ENCODE measurements around the gene ETNK1. TPM values are rescaled to one million over a fixed set of nuclear protein-coding genes. Genes with fewer than 3 reads are reported as not detected.
"Not testable (repeated sequence)": the region's sequence is repeated elsewhere in the genome, so short reads cannot be mapped to it uniquely, and the experiment has no call there.

Gene ETNK1
- total RNA-seq, 5 donors from 2014 or later (not counting 1 experiment from before 2014, with no cell fraction given): 50.9 to 77.4 (median 69.9) TPM

DNA sequence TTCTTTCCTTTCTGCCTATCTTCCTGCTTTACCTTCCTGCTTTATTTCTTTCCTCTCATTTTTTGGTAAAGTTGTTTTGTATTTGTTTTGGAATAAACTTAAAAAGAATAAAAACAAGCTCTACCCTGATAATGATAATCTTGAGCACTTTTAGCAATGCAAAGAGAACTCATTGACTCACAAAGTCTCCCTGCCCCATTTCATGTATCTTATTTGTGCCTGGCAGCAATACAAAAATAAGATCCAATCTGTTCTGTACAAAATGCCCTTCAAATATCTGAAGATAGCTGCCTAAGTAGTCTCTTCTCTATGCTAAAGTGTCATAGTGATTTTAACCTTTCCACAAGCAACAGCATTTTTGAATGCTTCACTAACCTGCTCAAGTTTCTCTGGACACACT, 31.1 kb upstream of the ETNK1 start:
- Histone ChIP-seq H3K36me3 (ENCODE audit: control insufficient read depth in 2 of 2, extremely low read depth in 1 of 2, insufficient read depth in 1 of 2, low read length in 1 of 2) (no peaks in the 10 kb centered on the region), H3K4me3 (ENCODE audit: control insufficient read depth in 1 of 2, extremely low read depth in 1 of 2, low read length in 1 of 2) (no peak overlapping the region), H3K27ac (ENCODE audit: low read length) (no peak overlapping the region), H3K9me3 (no peaks in the 10 kb centered on the region), H3K27me3 (replicated peaks in 1 of 2; ENCODE audit: control insufficient read depth in 2 of 2, extremely low read depth in 1 of 2, insufficient read depth in 2 of 2, low read length in 1 of 2) (peaks cover 0 to 4% of the 10 kb centered on the region in 2 experiments), H3K4me1 (ENCODE audit: control insufficient read depth in 1 of 2, extremely low read depth in 1 of 2, insufficient read depth in 2 of 2, low read length in 2 of 2) (no peaks in the 10 kb centered on the region)
- Mint-ChIP-seq H3K27ac (no peak overlapping the region), H3K27me3 (no peaks in the 10 kb centered on the region), H3K4me3 (no peak overlapping the region), H3K9me3 (no peaks in the 10 kb centered on the region), H3K36me3 (no peaks in the 10 kb centered on the region), H3K4me1 (peaks cover 8 to 12% (median 9%) of the 10 kb centered on the region in 3 donors)
- ChIA-PET POLR2A (interaction anchor here in 1 of 2 donors (0.6 kb wide), 1 partner anchor 901 kb away, joined by 6 read pairs; no protein-coding TSS in a partner anchor), CTCF (interaction anchor here in 1 of 2 donors (0.6 kb wide), 1 partner anchor 426 kb away, joined by 8 read pairs; no protein-coding TSS in a partner anchor)
- DNase-seq: no peak
- ATAC-seq (replicated peaks in 1 of 4): no peak

DNA sequence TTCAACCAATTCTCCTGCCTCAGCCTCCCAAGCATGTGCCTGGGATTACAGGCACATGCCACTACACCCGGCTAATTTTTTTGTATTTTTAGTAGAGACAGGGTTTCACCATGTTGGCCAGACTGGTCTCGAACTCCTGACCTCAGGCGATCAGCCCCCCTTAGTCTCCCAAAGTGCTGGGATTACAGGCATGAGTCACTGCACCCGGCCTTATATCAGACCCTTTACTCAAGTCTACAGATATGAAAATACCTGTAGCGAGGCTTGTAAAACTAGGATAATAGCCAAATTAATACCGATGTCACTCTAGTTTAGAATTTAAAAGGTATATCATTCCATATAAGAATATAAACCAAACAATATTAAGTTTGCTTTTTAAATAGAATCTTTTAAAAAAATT, 27.4 kb upstream of the ETNK1 start:
- H3K4me3 ChIP-seq (ENCODE audit: control insufficient read depth in 1 of 2, extremely low read depth in 1 of 2, low read length in 1 of 2); H3K27me3 ChIP-seq (replicated peaks in 1 of 2; ENCODE audit: control insufficient read depth in 2 of 2, extremely low read depth in 1 of 2, insufficient read depth in 2 of 2, low read length in 1 of 2); ATAC-seq (replicated peaks in 1 of 4); H3K4me1 ChIP-seq (ENCODE audit: control insufficient read depth in 1 of 2, extremely low read depth in 1 of 2, insufficient read depth in 2 of 2, low read length in 2 of 2); H3K4me3 Mint-ChIP-seq; POLR2A ChIA-PET; DNase-seq; H3K9me3 ChIP-seq; H3K27ac Mint-ChIP-seq; H3K9me3 Mint-ChIP-seq; H3K27me3 Mint-ChIP-seq; CTCF ChIA-PET; H3K27ac ChIP-seq (ENCODE audit: low read length); H3K36me3 Mint-ChIP-seq; H3K36me3 ChIP-seq (ENCODE audit: control insufficient read depth in 2 of 2, extremely low read depth in 1 of 2, insufficient read depth in 1 of 2, low read length in 1 of 2): not testable (repeated sequence)
- WGBS (ENCODE audit: insufficient coverage): 80% methylated on average over 2 of the region's 6 CpGs
- H3K4me1 Mint-ChIP-seq: peaks cover 8 to 12% (median 9%) of the 10 kb centered on the region in 3 donors

DNA sequence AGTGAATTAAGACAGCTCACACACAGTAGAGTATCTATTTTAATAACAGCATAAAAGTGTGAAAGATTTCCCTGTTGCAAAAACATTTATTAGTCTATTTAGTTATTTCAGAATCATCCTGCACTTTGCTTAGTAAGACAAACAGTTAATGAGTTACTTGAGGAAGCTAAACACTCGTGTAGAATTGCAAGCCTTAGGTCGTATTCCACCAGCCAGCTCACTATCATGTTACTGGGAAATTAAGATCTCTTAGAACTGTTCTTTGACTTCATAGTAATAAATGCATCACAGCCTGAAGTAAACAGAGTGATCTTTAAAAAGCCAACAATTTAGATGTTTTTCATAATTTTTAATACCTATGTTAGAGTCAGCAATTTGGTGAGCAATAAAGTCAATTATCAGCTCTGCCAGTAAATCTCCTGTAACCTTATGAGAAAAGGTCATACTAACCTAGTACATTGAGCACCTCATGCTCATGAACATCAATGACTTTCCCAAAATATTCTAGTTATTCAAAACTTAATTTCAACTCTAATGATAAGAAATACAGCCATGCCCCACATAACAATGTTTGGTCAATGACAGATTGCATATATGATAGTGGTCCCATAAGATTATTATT, 26.7 kb upstream of the ETNK1 start:
- peaks cover 0 to 2% of the 10 kb centered on the region in 2 experiments for H3K27me3 ChIP-seq (replicated peaks in 1 of 2; ENCODE audit: control insufficient read depth in 2 of 2, extremely low read depth in 1 of 2, insufficient read depth in 2 of 2, low read length in 1 of 2)
- H3K4me1 Mint-ChIP-seq: peaks cover 8 to 12% (median 9%) of the 10 kb centered on the region in 3 donors
- H3K4me3 ChIP-seq (ENCODE audit: control insufficient read depth in 1 of 2, extremely low read depth in 1 of 2, low read length in 1 of 2): no peak overlapping the region
- H3K4me3 Mint-ChIP-seq: no peak overlapping the region
- no peak overlapping the region for H3K27ac ChIP-seq (ENCODE audit: low read length)
- H3K36me3 ChIP-seq (ENCODE audit: control insufficient read depth in 2 of 2, extremely low read depth in 1 of 2, insufficient read depth in 1 of 2, low read length in 1 of 2): no peaks in the 10 kb centered on the region
- ChIA-PET POLR2A (no interaction called here), CTCF (no interaction called here)
- H3K27ac Mint-ChIP-seq: no peak overlapping the region
- DNase-seq: no peak
- no peaks in the 10 kb centered on the region for H3K9me3 ChIP-seq
- no peak for ATAC-seq (replicated peaks in 1 of 4)
- peaks cover 0 to 4% (median 0%) of the 10 kb centered on the region in 3 donors for H3K9me3 Mint-ChIP-seq
- WGBS (ENCODE audit: insufficient coverage): no CpG with 5 or more reads among the region's 2 CpGs
- H3K36me3 Mint-ChIP-seq: no peaks in the 10 kb centered on the region
- H3K27me3 Mint-ChIP-seq: no peaks in the 10 kb centered on the region
- no peaks in the 10 kb centered on the region for H3K4me1 ChIP-seq (ENCODE audit: control insufficient read depth in 1 of 2, extremely low read depth in 1 of 2, insufficient read depth in 2 of 2, low read length in 2 of 2)

DNA sequence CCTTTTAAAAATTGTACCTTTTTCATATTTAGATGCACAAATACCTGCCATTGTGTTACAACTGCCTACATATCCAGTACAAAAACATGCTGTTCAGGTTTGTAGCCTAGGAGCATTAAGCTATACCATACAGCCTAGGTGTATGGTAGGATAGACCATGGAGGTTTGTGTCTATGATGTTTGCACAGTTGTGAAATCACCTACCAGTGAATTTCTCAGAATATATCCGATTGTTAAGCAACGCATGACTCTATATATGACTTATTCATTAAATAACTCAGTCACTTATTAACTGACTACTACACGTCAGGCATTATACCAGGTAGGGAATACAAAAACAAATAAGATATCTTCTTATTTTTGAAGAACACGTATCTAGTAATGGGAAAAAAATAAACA, 26.2 kb upstream of the ETNK1 start:
- no peak for ATAC-seq (replicated peaks in 1 of 4)
- Mint-ChIP-seq H3K9me3 (peaks cover 0 to 4% (median 0%) of the 10 kb centered on the region in 3 donors), H3K4me1 (peaks cover 8 to 12% (median 9%) of the 10 kb centered on the region in 3 donors), H3K36me3 (no peaks in the 10 kb centered on the region), H3K27me3 (no peaks in the 10 kb centered on the region), H3K4me3 (no peak overlapping the region), H3K27ac (no peak overlapping the region)
- DNase-seq: no peak
- POLR2A ChIA-PET: no interaction called here
- WGBS (ENCODE audit: insufficient coverage): no CpG with 5 or more reads among the region's 4 CpGs
- Histone ChIP-seq H3K4me3 (ENCODE audit: control insufficient read depth in 1 of 2, extremely low read depth in 1 of 2, low read length in 1 of 2) (no peak overlapping the region), H3K9me3 (no peaks in the 10 kb centered on the region), H3K4me1 (ENCODE audit: control insufficient read depth in 1 of 2, extremely low read depth in 1 of 2, insufficient read depth in 2 of 2, low read length in 2 of 2) (no peaks in the 10 kb centered on the region), H3K27ac (ENCODE audit: low read length) (no peak overlapping the region), H3K27me3 (replicated peaks in 1 of 2; ENCODE audit: control insufficient read depth in 2 of 2, extremely low read depth in 1 of 2, insufficient read depth in 2 of 2, low read length in 1 of 2) (peaks cover 0 to 2% of the 10 kb centered on the region in 2 experiments), H3K36me3 (ENCODE audit: control insufficient read depth in 2 of 2, extremely low read depth in 1 of 2, insufficient read depth in 1 of 2, low read length in 1 of 2) (no peaks in the 10 kb centered on the region)
- CTCF ChIA-PET: no interaction called here

DNA sequence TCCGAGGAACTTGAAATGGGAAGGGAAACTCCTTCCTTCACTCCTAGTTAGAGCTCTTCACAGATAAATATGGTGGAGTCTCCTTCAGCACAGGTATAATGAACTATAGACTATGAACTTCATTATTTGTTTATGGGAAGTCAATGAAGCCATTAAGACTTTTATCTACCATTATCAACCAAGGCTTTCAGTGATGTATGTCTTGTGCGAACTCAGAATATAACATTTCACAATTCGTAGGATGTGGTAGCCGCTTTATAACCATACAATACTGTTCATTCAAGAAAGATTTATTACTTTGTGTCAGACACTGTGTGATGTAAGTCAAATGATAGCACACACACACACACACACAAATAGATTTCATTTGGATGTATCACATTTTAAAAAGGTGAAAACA, 24.8 kb upstream of the ETNK1 start:
- Histone ChIP-seq H3K27ac (ENCODE audit: low read length) (no peak overlapping the region), H3K4me3 (ENCODE audit: control insufficient read depth in 1 of 2, extremely low read depth in 1 of 2, low read length in 1 of 2) (no peak overlapping the region), H3K9me3 (no peaks in the 10 kb centered on the region), H3K27me3 (replicated peaks in 1 of 2; ENCODE audit: control insufficient read depth in 2 of 2, extremely low read depth in 1 of 2, insufficient read depth in 2 of 2, low read length in 1 of 2) (peaks cover 0 to 2% of the 10 kb centered on the region in 2 experiments), H3K4me1 (ENCODE audit: control insufficient read depth in 1 of 2, extremely low read depth in 1 of 2, insufficient read depth in 2 of 2, low read length in 2 of 2) (no peaks in the 10 kb centered on the region), H3K36me3 (ENCODE audit: control insufficient read depth in 2 of 2, extremely low read depth in 1 of 2, insufficient read depth in 1 of 2, low read length in 1 of 2) (no peaks in the 10 kb centered on the region)
- ChIA-PET CTCF (no interaction called here), POLR2A (no interaction called here)
- no peak overlapping the region for H3K4me3 Mint-ChIP-seq
- ATAC-seq (replicated peaks in 1 of 4) (no peak), DNase-seq (no peak)
- peaks cover 8 to 12% (median 9%) of the 10 kb centered on the region in 3 donors for H3K4me1 Mint-ChIP-seq
- H3K27ac Mint-ChIP-seq: no peak overlapping the region
- H3K9me3 Mint-ChIP-seq: peaks cover 0 to 4% (median 0%) of the 10 kb centered on the region in 3 donors
- no CpG with 5 or more reads among the region's 4 CpGs for WGBS (ENCODE audit: insufficient coverage)
- no peaks in the 10 kb centered on the region for H3K36me3 Mint-ChIP-seq
- H3K27me3 Mint-ChIP-seq: no peaks in the 10 kb centered on the region

DNA sequence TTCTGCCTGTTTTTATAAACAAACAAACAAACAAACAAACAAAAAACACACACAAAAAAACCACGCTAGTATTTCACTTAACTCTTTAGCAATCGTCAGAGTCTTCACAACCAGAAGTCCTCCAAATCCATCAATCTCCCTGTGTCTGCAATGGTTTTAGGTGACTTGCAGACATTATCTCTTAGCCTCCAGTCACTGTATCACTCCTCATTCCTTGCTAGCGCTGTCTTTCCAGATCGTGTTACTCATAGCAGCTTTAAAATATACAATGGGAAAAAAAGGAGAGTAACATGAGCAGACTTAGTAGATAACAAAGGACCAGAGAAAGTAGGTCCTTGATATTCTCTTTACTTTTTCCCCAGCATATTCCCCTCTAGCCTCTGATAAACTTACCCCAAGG, 15.5 kb upstream of the ETNK1 start:
- Histone ChIP-seq H3K4me3 (ENCODE audit: control insufficient read depth in 1 of 2, extremely low read depth in 1 of 2, low read length in 1 of 2) (no peak overlapping the region), H3K9me3 (no peaks in the 10 kb centered on the region), H3K36me3 (ENCODE audit: control insufficient read depth in 2 of 2, extremely low read depth in 1 of 2, insufficient read depth in 1 of 2, low read length in 1 of 2) (no peaks in the 10 kb centered on the region), H3K27me3 (replicated peaks in 1 of 2; ENCODE audit: control insufficient read depth in 2 of 2, extremely low read depth in 1 of 2, insufficient read depth in 2 of 2, low read length in 1 of 2) (peaks cover 0 to 3% of the 10 kb centered on the region in 2 experiments), H3K4me1 (ENCODE audit: control insufficient read depth in 1 of 2, extremely low read depth in 1 of 2, insufficient read depth in 2 of 2, low read length in 2 of 2) (no peaks in the 10 kb centered on the region), H3K27ac (ENCODE audit: low read length) (no peak overlapping the region)
- 93% methylated on average over 2 of the region's 4 CpGs for WGBS (ENCODE audit: insufficient coverage)
- POLR2A ChIA-PET: no interaction called here
- Mint-ChIP-seq H3K9me3 (peaks cover 5 to 19% (median 12%) of the 10 kb centered on the region in 3 donors), H3K27me3 (peaks cover 0 to 1% of the 10 kb centered on the region in 2 donors), H3K36me3 (no peaks in the 10 kb centered on the region), H3K27ac (no peak overlapping the region), H3K4me1 (peaks cover 0 to 3% (median 0%) of the 10 kb centered on the region in 3 donors), H3K4me3 (no peak overlapping the region)
- DNase-seq (no peak), ATAC-seq (replicated peaks in 1 of 4) (no peak)
- CTCF ChIA-PET: no interaction called here

Data from T-cell (primary cell).